ENCODE data around the gene P2RY12.

DNA sequence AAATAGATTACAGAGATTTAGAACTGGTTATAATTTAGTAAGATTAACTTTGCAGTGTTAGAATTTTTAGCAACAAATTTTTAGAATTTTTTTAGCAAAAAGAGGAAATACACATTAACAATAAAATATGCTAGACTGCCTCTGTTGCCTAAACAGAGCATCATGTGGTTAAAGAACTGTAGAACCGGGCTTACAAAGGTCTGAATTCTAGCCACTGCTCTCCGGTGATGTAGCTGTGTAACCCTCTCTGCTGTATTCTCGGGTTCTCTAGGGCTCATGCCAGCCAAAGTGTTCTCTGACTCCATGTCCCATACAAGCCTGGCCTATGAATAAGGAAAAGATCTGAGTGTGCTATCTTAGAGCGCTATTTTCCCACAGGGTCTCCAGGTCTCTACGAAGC lies 2.9 kb upstream of the P2RY12 start:
- TF ChIP-seq EZH2phosphoT487 (IDR thresholded peaks at IDR 0.05; ENCODE audit: borderline replicate concordance) (no peak), CTCF (conservative IDR thresholded peaks at IDR 0.05; ENCODE audit: low read length) (no peak)
